ENCODE results near the gene EFCAB6.

The EFCAB6 gene, protein sequence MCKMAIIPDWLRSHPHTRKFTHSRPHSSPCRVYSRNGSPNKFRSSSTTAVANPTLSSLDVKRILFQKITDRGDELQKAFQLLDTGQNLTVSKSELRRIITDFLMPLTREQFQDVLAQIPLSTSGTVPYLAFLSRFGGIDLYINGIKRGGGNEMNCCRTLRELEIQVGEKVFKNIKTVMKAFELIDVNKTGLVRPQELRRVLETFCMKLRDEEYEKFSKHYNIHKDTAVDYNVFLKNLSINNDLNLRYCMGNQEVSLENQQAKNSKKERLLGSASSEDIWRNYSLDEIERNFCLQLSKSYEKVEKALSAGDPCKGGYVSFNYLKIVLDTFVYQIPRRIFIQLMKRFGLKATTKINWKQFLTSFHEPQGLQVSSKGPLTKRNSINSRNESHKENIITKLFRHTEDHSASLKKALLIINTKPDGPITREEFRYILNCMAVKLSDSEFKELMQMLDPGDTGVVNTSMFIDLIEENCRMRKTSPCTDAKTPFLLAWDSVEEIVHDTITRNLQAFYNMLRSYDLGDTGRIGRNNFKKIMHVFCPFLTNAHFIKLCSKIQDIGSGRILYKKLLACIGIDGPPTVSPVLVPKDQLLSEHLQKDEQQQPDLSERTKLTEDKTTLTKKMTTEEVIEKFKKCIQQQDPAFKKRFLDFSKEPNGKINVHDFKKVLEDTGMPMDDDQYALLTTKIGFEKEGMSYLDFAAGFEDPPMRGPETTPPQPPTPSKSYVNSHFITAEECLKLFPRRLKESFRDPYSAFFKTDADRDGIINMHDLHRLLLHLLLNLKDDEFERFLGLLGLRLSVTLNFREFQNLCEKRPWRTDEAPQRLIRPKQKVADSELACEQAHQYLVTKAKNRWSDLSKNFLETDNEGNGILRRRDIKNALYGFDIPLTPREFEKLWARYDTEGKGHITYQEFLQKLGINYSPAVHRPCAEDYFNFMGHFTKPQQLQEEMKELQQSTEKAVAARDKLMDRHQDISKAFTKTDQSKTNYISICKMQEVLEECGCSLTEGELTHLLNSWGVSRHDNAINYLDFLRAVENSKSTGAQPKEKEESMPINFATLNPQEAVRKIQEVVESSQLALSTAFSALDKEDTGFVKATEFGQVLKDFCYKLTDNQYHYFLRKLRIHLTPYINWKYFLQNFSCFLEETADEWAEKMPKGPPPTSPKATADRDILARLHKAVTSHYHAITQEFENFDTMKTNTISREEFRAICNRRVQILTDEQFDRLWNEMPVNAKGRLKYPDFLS (N-terminal part only)

DNA sequence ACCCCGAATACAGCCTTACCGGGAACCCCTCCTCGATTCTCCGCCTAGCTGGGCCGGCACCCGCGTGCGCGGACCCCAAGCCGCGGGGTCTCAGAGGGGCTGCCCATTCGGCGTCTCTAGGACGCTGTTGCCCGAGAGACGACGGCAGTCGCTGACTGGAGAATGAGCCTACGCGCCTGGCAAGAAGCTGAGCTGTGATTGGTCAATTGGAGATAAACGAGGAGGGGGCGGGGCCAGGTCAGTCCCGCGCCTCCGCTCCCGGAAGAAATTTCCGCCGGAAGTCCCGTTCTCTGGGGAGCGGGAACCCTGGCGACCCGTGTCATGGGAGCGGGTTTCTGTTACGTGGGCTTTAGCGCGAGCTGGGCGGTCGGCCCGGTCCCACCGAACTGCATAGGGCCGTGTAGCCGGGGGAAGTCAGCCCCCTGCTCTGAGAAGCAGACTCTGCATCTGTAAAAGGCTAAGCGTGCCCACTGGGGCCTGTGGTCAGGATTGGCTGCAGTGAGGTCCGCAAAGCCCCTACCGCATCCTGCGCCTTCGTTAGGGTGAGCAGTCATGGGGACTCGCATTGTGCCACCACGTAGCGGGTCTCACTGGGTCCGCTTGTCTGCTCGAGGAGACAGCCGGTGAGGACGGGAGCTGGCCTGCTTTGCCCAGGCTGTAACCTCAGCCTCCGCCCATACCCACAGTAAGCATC is at the start of gene EFCAB6:
Gene EFCAB6, minus strand, starts transcription at position 157 of the 694 bp plus-strand sequence. CDS start 29,987 bp downstream, outside the sequence.
- peak; percentile 77 to 78 for DNase-seq (ENCODE audit: low read depth in 2 of 2)

DNA sequence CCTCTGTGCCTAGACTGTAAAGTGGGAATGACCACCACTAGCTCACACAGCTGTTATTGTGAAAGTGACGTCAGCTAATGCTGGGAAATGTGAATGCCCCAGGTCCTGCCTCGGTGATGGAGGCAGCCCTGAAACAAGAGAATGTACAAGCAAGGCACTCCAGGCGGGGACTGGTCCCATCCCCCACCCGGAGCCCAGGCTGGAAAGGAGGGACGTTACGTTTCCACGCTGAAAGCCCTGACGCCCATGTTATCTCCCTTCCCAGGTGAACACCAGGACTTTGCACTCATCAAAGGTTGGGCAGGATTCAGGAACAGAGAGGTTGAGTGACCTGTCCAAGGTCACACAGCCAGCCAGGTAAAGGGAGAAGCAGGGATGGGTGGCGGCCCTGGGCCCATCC is 49.4 kb upstream of the EFCAB6 start:
- DNase-seq (ENCODE audit: low read depth in 2 of 2): no peak

DNA sequence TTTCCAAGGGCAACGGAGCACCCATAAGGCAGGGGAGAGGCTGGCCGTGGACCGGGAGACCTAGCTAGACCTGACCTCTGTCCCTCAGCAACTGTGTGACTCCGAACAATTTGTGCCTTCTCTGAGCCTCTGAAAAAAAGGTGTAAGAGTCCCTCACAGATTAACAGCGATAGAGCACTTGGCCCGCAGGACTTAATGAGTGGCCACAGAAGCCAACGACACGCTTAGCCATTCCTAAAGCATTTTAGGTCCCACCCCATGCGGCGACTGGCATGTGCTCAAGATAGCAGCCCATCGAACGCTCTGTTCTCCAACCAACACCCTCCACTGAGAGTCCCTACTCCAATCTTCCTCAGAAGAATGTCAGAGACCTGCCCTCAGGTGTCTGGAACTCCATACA is 48.7 kb upstream of the EFCAB6 start:
- no peak for DNase-seq (ENCODE audit: low read depth in 2 of 2)

DNA sequence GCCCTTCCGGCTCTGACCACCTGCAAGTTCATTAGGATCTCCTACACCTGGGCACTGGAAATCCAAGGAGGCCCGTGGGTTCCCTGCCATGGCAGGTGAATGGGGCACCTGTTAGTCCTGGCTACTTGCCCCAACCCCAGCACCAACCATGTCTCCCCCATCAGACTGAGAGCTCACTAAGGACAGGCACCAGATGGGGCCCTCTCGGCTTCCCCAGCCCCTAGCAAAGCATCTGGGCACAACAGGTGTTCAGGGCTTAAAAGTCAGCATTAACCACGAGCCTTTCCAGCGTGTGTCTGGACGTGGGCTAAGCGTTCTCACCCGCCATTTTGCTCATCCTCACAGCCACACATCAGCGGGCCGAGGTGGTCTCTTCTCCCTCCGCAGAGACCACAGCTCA is 48.0 kb upstream of the EFCAB6 start:
- DNase-seq (ENCODE audit: low read depth in 2 of 2): no peak

- no peak for DNase-seq (ENCODE audit: low read depth in 2 of 2)
These were observed 47.5 kb upstream of the EFCAB6 start for GRCh38 chr22:43859621-43860020.

DNA sequence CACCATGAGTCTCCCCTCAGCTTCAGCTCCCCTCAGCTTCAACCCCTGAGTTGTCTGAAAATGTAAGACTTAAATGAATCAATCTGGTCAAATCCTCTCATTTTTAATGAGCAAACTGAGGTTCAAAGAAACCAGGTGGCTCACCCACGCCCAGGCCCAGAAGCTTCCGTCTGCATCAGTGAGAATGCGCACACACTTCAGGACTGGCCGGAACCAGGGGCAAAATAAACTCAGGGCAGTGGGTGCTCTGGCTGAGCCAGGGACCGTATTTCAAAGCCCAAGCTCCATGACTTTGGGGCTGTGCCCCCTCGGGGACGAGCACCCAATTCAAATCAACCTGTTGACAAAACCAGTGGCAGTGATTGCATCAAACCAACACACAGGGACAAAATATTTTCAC is 47.1 kb upstream of the EFCAB6 start:
- no peak for DNase-seq (ENCODE audit: low read depth in 2 of 2)

DNA sequence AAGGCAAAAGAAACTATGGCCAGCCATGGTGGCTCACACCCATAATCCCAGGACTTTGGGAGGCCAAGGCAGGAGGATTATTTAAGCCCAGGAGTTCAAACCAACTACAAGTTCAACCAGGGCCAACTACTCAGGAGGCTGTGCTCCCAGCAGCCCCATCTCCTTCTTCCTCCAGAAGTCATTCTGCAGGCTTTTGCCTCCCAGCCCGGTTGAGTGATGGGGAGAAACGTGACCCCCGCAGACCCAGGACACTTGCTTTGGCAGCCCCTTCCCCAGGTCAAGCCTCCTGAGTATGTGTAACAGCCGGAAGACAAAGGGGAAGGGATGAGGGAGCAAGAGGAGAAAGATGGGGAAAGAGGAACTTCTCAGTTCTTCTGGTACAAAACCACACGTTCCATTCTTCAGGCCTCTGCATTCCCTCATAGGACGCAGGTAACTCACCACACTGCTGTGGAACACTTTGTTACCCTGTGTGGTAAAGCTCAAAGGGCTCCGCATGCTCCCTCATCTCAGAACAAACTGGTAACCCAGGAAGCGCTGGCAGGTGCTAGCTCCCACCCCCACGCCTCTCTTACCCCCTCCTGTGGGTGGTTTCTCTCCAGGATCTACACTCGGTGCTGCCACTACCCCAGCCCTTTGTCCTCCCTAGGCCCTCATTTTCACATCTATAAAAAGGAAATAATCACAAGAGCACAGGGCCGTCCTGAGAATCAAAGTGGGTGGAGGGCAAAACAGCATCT is 46.2 kb upstream of the EFCAB6 start:
- no peak for DNase-seq (ENCODE audit: low read depth in 2 of 2)

DNA sequence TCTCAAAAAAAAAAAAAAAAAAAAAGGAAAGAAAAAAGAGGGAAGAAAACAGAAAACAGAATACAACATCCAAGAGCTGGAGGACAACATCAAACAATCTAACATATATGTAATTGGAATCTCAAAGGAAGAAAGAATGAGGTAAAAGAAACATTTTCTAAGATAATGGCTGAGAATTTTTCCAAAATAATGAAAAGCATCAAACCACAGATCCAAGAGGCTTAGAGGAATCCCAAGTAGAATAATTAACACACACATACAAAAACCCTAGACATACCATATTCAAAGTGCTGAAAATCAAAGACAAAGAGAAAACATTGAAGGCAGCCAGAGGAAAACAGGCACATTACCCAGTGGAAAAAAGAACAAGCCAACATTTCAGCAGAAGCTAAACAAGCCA is 45.3 kb upstream of the EFCAB6 start:
- DNase-seq (ENCODE audit: low read depth in 2 of 2): no peak

- no peak for DNase-seq (ENCODE audit: low read depth in 2 of 2)
These were observed 43.3 kb upstream of the EFCAB6 start for GRCh38 chr22:43855431-43855830.

GRCh38 chr22:43854786-43855271 is 42.7 kb upstream of the EFCAB6 start:
- no peak for DNase-seq (ENCODE audit: low read depth in 2 of 2)

GRCh38 chr22:43854121-43854785 is 42.1 kb upstream of the EFCAB6 start:
- DNase-seq (ENCODE audit: low read depth in 2 of 2): no peak

DNA sequence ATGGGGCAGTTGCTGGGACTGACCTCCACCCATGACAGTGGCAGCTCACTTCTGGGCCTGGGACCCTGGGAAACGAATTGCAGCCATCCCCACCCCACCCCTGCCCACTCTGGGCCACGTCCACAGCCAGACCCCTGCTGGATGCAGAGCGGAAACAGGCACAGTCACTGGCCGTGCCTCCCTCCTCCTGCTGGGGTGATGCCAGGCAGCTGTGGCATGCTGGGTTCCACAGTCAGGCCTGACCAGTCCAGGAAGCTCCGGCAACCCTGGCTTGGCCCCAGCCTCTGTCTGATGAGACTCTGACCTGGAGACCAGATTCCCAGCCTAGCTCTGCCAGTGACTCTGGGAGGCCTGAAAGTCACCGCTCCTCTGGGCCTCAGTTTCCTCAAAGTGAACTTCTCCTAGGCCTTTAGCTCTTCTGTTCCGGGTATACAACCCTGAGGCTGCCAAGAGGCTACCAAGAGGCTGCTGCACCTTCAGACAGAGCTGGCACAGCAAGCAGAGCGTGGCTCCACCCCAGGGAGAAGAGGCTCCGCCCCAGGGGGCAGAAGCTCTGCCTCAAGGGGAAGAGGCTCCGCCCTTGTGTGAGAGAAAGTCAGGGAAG is 41.3 kb upstream of the EFCAB6 start:
- DNase-seq (ENCODE audit: low read depth in 2 of 2): no peak

- no peak for DNase-seq (ENCODE audit: low read depth in 2 of 2)
These were observed 40.6 kb upstream of the EFCAB6 start for GRCh38 chr22:43852573-43853327.

DNA sequence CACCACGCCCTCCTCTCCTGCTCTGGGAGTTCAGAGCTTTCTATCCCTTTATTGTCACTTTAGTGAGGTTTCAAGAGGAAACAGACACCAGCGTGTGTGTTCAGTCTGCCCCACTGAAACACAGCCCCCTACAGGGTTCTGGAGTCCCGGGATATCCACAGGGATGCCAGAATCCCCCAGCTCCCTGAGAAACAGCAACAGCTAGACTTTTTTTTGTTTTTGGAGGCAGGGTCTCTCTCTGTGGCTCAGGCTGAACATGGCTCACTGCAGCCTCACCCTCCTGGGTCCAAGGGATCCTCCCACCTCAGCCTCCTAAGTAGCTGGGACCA is 39.8 kb upstream of the EFCAB6 start:
- DNase-seq (ENCODE audit: low read depth in 2 of 2): no peak

- DNase-seq (ENCODE audit: low read depth in 2 of 2): no peak
These were observed 39.2 kb upstream of the EFCAB6 start for GRCh38 chr22:43851058-43851978.

DNA sequence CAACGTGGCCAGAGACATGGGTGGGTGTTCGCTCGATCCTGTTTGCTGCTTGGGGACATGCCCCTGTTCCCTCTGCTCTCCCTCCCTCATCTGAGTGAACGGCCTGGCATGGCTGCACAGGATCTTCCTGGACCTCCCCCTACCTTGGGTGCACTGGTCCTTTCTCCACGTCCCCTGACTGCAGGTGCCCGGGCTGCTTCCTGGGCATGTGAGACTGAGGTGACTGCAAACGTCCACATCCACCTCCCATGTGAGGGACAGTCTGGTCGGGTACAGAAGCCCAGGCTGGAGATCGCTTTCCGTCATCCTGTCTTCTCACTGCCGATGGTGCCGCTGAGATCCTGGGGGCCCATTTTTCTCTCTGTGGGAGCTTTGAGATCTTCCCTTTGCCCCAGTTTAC is 38.4 kb upstream of the EFCAB6 start:
- DNase-seq (ENCODE audit: low read depth in 2 of 2): no peak

DNA sequence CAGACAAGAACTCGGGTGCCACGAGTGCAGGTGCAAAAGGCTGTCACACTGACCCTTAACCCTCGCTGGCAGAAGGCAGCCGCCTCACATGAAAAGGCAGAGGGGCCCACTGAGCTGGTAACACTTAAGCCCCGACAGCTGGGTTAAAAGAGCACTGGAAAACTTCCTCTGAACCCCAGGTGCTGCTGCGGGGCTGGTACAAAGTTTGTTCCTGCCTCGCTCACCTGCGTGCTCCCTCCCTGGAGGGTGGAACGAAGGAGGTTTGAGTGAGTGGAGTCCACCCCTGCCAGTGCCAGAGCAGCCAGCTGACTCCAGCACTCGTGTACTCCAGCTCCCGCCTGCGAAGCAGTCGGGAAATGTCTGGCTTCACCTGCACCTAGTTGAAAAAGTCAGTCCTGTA is 37.6 kb upstream of the EFCAB6 start:
- DNase-seq (ENCODE audit: low read depth in 2 of 2): no peak
